Fibroblast of mammary gland (primary cell): ENCODE results near the gene GALK2.

Experiments
- DNase-seq: peaks from one replicate; pipeline ENCODE4 v3.0.0-alpha.2; 2010; ENCODE audit warnings: low read depth
- H3K4me3 ChIP-seq: 2 replicates; pipeline ENCODE4 v1.5.1; 2011; ENCODE audit warnings: low read depth, mild to moderate bottlenecking, low read length, moderate library complexity; ENCODE audit not compliant: control insufficient read depth
- CTCF ChIP-seq: conservative IDR thresholded peaks from 2 replicates; pipeline ENCODE4 v1.5.1; 2011; ENCODE audit warnings: low read depth, low read length, inconsistent platforms; ENCODE audit not compliant: control insufficient read depth, insufficient read depth

Gene GALK2

DNA sequence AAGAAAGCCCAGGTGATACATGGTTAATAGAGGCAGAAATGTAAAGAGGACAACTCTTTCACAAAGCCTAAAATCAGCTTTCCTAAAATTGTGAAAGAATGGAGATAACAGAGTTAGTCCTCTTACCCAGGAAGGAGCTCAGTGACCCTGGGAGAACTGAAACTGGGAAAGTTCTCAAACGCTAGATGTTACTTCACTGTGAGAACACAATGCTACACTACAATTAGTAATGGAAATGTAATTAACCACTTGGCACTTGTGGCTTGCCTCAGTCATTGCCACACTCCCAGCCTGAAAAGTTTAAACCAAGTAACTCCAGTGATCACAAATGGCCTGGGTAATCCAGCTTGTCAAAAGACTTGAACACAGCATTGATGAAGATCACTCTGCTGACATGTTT, 150.3 kb downstream of the GALK2 start:
- DNase-seq, result no peak
- H3K4me3 ChIP-seq, result no peak overlapping the region
- TF ChIP-seq CTCF, result no peak

- TF ChIP-seq CTCF, result no peak
- DNase-seq, result no peak
- no peak overlapping the region for H3K4me3 ChIP-seq
These were observed 153.2 kb downstream of the GALK2 start for GRCh38 chr15:49323207-49323606.

- no peak for TF ChIP-seq CTCF
- no peak overlapping the region for H3K4me3 ChIP-seq
- no peak for DNase-seq
These were observed 157.9 kb downstream of the GALK2 start for GRCh38 chr15:49327927-49328326.

DNA sequence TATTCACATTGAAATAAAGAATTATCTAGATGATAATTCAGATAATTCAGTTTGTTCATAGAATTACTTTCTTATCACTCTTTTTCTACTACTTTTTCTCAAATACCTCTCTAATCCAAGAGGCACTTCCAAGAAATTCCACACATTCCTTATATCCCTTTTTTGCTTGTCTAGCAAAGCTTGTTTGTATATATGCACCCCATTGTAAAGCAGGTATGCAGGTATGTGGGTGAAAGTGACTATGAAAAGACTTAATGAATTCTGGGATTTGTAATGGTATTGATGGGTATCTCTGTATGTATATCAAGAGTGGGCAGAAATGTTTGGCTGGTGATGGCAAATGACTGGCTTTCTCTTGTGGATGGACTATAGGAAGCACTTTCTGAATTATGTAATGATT, 158.9 kb downstream of the GALK2 start:
- TF ChIP-seq CTCF, result no peak
- DNase-seq, result no peak
- no peak overlapping the region for H3K4me3 ChIP-seq

- peak; percentile 69 for DNase-seq
- TF ChIP-seq CTCF, result no peak
- no peak overlapping the region for H3K4me3 ChIP-seq
These were observed 160.1 kb downstream of the GALK2 start for GRCh38 chr15:49330166-49330565.

- DNase-seq, result no peak
- no peak for TF ChIP-seq CTCF
- no peak overlapping the region for H3K4me3 ChIP-seq
These were observed 161.4 kb downstream of the GALK2 start for GRCh38 chr15:49331442-49331841.

DNA sequence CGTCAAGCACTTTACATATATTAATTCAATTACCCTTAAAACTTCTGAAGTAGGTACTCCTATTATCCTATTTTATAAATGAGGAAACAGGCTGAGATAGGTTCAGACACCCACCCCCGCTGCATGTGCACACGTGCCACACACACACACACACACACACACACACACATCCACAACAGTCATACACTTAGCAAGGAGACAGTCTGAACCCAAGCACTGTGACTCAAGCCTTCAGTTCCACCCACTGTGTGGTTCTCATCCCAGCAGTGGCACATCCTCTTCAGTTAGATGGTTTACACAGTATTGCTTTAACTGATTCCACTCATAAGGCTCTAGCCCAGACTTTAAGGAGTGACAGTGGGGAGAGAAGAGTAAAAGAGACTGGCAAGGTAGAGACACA, 161.9 kb downstream of the GALK2 start:
- DNase-seq, result peak; percentile 64
- no peak for TF ChIP-seq CTCF
- no peak overlapping the region for H3K4me3 ChIP-seq
